C4-2B (cell line): Measurements from ENCODE around the gene GRIP2.

ENCODE experiments used
- CTCF ChIP-seq: fragments of 450-650 bp; conservative IDR thresholded peaks from 2 replicates; pipeline ENCODE4 v1.5.1; 2017; ENCODE audit warnings: mild to moderate bottlenecking
- ZFX ChIP-seq: fragments of 450-650 bp; IDR thresholded peaks from 2 replicates; pipeline ENCODE4 v1.6.1; 2017

GRCh38 chr3:14576163-14576562 is 36.0 kb upstream of the GRIP2 start:
- no peak for TF ChIP-seq CTCF
- TF ChIP-seq ZFX: no peak
